Stimulated activated CD4-positive, alpha-beta T cell treated with anti-CD3 and anti-CD28 coated beads, Interleukin-1b, Interleukin-23, amount 100 ng/mL, for 48 hours (primary cell): ENCODE measurements around the gene MAGOH.
A peak's percentile ranks its signal among the peaks of the same experiment; 100 is the strongest.
"Not testable (repeated sequence)": the region's sequence is repeated elsewhere in the genome, so short reads cannot be mapped to it uniquely, and the experiment has no call there.

ENCODE experiments used
- DNase-seq: peaks from one replicate; pipeline ENCODE4 v3.0.0-alpha.2; 2020

Gene MAGOH

DNA sequence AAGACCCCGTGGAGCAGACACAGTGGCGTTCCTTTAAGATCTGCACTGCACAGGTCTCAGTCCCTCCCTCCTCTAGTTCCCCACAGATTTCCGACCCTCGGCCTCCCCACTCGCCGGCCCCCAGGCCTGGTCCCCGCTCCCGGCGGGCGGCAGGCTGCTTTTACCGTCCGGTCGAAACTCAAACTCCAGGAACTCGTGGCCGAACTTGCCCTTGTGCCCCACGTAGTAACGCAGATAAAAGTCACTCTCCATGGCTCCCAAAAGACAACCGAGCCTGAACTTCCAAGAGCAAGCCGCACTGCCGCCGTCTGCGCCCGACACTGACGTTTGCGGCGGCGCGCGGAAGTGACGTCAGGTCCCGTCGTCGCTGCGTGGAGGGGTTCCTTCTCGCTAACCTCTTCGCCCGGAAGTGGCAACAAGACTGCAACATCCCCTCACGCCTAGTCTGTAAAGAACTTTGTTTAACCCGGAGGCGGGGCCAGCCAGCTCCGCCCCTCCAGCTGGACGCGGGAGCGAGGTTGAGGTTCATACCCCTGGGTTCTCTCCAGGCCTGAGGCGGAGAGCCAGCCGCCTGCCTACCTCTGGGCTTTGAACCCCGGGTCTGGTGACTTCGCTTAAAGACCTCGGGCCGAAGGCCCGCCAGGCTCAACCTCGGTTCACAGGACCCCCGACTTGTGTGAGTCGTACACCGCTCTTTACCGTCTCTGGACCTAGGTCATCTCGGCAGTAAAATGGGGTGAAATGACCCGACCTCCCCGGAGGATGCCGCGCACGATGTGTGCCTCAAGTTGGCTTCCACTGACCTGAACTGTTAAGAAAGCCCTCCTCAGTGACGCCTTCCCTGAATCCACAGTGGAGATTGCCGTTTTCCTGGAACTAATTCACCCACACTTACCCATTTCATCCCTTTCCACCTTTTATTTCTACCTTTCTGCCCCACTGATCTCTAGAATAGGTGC is at the start of gene MAGOH:
Gene MAGOH, minus strand, starts transcription at position 322 of the 959 bp plus-strand sequence. Its CDS starts 70 bp downstream, at position 252.
- DNase-seq = peak; percentile 95

DNA sequence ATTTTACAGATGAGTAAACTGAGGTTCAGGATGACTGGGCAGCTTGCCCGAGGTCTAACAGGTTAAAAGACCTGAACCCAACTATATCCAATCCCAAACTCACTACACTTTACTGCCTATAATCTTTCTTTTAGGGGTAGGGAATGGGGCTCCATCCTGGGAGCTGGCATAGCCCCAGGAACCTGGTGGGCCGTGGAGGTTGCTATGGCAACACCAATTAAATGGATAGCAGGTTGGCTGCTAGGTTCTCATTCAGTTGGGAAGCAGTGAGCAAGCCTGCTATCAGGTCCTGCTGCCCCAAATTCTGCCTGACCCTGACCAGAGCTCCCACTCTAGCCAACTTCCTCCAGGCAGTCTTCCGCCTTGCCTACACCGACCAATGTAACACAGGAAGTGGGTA is 48.6 kb upstream of the MAGOH start:
- DNase-seq = no peak

DNA sequence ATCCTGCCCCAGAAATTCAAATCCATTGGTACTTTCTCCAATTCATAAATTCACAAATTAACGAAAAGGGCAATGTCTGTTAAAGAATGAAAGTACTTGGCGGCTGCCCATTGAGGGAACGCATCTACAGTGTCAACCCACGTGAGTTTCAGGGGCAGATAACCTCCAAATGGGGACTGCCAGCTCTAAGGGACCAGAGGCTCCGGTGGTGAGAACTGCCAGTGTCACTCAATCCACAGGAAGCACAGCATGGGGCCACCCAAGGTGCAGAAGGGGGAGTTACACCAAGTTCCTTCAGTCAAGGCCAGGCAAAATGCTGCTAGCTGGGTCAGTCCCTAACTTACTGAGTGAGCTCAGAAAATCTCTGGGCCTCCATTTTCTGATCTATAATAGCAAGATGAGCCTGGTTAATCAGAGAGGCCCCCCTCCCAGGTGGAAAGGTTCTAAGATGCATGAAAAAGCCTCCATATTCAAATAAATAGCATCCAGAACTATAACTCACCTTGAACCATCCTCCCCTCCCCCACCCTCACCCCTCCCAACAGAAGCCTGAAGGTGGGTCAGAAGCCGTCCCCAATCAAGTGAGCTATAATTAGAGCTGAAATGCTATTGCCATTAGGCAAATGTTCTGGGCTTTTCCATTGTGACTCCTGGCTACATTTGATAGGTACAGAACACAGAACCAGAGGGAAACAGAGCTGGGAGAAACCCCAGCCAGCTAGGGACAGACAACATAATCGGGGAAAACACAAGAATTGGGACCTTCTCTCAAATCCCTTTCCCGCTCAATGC is 47.8 kb upstream of the MAGOH start:
- no peak for DNase-seq

DNA sequence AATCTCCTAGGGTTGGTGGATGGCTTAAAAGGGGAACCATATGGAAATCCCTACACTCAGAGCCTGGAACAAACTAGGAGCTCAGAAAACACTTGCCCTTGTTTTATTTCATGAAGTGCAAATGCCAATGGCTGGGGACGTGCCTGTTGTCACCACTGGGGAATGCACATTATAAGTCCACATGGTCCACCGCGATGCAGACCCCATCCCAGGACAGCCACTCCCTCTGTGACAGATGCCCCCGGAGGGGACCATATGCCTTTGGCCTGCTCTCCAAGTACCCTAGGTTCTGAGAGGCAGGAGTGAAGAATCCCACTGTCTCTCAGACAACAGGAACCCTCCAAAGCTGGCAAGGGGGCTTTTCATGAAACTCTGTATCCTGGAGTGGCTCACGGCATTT is 47.2 kb upstream of the MAGOH start:
- no peak for DNase-seq

DNA sequence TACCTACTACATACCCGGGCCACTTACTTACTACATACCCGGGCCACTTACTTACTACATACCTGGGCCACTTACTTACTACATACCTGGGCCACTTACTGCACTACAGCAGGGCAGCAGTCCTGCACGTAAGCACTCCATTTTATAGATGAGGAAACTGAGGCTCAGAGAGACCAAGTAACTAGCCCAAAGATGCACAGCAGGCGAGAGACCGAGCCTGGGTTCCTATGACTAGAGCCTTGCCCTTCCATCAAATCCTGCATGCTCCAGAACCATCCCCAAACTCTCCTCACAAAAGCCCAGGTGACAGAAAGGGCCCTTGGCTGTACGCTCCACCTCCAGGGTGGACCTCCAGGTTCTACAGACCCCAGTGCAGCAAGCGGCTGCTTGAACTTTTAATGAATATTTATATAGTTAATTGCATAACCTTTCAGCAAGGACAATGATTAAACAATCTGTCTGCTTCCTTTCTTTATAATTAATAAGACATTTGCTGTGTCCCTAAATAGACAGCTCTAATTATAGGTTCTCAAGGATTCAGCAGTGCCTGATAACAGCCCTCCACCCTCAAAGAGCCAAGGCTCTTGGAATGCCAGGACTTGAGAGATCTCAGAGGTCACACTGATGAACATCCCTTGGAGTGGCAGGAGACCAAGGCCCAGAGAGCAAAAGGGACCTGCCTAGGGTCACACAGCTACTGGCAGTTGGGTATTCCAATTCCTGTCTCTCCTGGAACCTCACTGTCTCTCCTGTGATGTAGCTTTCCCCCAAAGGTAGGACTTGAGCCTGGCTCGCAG is 46.1 kb upstream of the MAGOH start:
- DNase-seq = no peak

DNA sequence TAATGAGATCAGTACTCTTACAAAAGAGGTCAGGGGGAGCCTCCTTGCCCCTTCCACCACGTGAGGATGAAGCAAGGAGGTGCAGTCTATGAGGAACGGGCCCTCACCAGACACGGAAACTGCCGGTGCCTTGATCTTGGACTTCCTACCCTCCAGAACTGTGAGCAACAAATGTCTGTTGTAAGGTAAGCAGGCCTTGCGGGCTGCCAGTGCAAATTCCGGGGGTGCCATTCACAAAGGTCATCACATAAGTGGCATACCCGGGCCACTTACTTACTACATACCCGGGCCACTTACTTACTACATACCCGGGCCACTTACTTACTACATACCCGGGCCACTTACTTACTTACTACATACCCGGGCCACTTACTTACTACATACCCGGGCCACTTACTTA is 44.8 kb upstream of the MAGOH start:
- DNase-seq = not testable (repeated sequence)

DNA sequence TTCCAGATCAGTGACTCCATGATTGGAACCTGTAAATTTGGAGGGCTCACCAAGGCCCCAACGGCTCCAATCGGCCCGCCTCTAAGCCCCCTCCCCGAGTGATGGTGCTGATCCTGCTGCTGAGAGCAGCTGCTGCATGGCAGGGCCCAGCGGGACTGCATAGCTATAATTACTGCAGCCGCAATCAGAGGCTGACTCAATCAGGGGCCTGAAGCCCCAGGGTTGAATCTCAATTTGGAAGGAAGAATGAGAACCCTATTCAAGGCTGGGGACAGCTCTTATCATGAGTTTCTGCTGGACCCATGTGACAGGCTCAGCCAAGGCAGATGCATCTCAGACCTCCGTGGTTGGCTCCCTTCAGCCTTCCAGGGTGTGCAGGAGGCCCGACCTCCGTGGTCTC is 42.8 kb upstream of the MAGOH start:
- DNase-seq = no peak

DNA sequence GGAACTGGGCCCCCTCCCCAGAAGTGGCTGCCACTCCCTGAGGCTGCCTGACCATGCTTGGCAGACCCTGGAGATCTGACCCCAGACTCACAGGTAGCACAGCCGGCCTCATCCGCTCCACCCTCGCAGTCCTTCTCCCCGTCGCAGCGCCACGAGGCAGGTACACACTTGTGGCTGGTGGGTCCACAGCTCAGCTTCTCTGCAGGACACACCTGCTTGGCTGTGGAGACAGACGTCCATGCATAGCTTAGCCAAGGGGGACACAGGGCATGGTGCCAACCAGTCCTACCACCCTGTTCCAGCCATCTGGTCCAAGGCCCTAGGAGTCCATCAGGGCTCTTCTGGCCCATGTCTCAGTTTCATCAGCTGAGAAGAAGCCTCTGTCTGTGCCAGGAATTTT is 42.2 kb upstream of the MAGOH start:
- DNase-seq = no peak

DNA sequence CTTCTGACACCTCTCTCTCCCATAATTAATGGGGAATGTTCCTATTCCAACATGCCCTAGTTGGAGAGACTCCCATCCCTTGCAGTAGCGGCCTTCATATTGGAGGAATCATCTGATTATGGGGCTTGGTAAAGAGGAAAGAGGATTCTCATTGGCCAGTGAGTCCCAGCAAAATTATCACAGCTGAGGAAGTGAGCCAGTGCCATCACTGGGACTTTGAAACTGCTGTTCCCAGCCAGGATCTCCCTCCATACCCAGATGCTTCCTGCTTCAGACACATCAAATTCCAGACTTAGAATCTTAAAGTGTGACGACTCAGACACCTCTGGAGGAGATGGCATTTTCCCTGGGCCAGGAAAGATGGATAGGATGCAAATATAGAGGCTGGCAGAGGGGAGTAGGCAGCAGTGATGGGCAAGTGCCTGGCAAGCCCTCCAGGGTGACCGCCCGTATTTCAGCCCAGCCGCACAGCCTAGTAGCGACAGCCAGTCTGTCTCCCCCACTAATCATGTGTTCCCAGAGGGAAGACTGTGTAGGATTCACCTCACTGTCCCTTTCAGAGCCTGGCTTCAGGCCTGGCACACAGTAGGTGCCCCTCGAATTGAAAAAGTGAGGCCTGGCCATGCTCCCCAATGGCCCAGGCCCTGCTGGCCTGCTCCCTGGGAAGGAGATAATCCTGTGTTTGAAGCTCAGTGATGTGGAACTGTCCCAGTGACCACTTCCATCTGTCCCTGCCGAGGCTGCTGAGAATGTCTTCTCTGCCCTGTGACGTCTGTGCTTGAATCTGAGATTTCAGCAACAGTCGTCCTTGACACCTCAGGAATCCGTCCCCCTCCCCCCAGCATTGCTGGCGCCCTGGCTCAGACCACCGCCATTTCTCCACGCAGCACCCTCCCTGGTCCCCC is 41.2 kb upstream of the MAGOH start:
- DNase-seq = no peak

DNA sequence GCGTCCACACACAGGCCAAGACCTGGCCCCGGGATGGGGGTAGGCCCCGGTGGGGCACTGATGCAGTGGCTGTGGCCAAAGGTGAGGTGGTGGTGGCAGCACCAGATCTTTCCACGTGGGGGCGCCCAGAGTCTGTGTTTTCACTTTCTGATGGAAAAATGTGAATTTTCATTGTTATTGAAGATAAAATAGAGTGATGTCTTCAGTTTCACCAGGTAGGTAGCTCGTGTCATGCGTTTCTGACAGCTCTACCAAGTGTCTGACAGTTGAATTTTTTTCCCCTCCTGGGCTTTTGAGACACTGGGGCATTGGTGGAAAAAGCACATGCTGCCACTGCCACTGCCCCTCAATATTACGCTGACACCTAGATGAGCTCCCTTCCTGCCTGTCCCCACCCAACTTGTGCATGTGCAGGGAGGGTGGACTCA is 40.0 kb upstream of the MAGOH start:
- DNase-seq = peak; percentile 58

DNA sequence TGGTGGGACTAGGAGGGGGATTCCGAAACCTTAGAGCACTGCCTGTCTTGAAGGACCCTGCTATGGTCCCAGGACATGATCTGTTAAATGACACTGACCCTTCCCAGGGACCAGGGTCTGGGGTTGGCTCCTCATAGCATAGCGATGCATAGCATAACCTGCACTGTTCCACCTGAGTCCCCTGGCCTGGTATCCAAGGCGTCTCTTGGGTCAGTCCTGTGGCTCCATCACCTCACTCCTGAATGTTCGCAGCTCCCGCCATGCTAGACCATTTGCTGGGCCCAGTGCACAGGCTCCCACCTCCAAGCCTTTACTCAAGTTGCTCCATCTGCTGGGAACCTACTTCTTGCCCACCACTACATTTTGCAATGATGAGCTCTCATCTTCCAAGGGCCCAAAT is 39.0 kb upstream of the MAGOH start:
- DNase-seq = no peak

DNA sequence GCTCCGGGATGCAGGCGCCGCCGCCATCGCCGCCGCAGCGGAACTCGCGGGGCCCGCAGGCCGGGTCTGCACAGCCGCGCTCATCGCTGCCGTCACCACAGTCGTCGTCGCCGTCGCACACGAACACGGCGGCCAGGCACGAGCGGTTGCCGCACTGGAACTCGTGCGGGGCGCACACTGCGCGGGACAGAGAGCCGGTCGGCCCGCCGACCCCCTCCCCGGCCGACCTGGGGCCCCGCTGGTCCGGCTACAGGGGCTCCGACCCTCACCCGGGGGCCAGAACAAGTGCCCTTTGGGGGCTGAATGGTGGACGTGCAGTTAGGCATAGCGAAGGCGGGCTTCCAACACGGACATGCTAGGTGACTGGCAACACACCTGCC is 38.6 kb upstream of the MAGOH start:
- no peak for DNase-seq

DNA sequence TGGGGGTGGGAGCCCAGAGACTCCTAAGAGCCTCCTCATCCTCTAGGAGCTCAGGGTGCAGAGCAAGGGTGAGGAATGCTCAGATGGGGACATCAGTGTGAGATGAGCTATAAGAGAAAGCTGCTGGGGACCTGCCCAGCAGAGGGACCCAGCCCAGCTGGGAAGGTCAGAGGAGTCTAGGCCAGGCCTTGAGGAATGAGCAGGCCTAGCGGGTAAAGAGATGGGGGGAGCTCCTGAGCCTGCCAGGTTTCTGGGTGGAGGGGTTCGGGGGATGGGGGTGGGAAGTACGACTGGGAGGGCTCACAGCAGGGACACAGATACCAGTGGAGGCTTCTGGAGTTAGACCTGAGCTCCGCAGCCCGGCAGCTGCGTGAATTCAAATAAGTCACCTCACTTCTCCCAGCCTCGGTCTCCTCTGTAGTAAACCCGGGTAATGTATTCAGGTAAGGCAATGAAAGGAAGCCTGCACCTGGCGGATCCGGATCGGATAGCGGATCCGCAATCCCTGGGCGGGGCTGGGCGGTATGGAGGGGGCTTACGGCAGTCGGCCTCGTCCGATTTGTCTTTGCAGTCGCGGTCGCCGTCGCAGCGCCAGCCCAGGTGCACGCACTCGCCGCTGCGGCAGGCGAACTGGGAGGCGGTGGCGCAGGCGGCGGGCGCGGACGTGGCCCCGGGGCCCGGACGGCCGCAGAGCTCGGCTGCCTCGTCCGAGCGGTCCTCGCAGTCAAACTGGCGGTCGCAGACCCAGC is 38.0 kb upstream of the MAGOH start:
- no peak for DNase-seq

DNA sequence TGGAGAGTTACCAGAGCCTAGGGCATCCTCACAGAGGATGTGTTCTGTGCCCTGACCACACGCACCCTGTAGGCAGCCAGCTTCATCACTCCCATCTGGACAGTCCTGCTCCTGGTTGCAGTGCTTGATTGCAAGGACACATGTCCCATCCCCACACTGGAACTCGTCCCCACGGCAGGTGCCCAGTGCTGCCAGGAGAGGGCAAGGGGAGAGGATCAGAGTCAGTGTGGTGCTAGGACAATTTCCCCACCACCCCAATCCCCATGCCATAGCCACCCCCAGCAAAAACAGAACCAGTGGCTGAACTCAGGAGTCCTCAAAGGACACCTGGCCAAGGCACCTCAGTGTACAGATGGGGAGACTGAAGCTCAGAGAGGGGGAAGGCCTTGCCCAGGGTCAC is 37.2 kb upstream of the MAGOH start:
- no peak for DNase-seq

DNA sequence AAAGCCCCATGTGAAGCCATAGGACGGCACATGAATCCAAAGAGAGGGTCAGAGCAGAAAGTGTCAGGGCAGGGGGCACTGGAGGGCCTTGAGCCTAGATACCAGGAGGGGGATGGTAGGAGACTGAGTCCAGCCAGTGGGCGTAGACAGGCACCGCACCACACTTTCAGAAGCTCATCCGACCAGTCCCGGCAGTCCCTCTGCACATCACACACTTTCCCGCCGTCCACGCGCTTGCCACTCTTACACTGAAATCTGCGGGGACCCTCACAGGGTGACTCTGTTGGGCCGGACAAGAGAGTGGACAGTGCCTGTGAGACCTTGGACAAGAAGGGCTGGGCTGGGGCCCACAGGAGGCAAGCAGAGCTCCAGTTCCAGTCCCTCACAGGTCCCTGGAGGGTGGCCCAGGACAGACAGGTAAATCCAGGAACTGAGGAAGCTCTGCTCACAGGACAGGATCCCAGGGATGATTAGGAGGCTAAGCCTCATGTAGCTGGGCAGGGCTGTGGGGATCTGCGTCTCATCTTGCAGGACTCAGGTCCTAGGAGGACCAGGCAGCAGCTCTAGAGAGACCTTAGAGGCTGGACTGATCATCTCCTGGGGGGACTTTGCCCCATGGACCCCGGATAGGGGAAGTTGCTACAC is 36.3 kb upstream of the MAGOH start:
- DNase-seq = no peak

DNA sequence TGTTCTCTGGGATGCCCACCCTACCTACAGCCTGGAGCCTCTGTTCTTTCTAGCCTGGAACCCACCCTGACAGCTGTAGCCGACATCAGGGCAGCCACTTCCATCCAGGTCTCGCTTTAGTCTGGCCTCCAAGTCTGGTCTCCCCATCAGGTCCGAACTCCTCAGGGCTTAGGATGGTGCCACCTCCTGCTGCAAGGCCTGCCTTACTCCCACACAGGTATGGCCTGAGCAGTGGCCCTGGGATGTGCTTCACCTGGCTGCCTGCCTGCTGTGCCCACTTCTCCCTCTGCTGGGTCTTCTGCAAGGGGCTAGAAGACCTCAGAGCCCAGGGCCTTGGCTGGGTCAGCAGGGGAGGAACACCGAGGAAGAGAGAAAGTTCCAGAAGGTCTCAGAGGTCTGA is 35.7 kb upstream of the MAGOH start:
- no peak for DNase-seq

DNA sequence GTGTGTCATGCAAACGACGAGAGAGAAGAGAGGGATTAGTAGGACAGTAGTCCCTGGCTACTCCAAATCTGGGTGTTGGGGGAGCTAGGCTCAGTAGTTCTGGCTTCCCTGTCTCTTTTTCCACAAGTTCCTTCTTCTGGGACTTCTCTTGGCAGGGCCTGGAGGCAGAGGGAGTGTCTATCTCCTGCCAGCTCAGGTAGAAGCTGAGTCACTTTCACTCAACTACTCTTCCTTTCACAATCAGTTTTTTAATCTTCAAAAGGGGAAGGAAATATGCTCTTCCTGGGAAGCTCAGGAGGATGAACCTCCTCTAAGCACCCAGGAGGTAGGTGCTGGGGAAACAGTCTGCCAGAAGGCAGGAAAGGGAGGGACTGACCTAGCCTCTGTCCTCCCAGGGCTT is 35.2 kb upstream of the MAGOH start:
- DNase-seq = no peak

DNA sequence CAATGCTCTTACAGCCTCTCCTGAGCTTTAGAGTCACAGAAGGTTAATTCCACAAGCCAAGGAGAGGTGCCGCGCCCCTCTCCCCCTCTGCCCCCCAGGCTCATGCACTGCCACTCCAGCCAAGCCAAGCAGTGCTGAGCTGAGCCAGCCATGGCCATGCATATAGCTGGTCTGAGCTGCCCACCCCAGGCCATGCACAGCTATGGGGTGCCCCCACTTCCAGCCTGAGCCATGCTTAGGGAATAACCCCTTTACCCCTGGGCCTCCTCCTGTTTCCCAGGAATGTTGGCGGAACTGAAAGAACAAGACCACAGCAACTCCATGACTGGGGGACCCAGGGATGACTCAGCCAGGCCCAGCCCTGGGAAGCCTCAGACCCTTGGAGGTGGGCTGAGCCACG is 34.0 kb upstream of the MAGOH start:
- no peak for DNase-seq

DNA sequence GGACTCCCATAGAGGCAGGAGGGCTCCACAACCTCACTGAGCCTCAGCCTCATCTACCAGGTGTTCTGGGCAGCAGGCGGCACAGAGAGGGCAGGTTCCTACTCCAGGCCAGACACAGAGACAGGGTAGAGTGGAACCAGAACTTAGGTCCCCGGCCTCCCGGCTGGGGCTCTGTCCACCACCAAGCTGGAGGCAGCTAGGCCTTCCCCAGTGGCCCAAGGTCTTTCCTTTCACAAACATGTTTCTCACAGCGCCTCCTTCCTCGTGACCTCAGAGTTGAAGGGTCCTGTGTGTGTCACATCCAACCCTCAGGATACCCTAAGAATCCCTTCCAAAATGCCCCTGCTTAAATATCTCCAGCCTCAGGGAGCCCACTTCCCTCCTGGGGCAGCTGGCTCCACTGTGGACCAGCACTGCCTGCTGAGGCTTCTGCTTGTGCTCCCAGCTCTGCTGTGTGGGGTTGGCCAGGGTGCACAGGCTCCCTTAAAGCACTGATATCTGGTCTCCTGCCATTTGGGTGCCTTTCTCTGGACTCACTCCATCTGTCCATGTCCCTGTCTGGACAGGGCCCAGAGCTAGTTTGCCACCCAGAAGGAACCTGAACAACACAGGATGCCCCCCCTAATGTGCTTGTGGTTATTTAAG is 33.2 kb upstream of the MAGOH start:
- DNase-seq = no peak

DNA sequence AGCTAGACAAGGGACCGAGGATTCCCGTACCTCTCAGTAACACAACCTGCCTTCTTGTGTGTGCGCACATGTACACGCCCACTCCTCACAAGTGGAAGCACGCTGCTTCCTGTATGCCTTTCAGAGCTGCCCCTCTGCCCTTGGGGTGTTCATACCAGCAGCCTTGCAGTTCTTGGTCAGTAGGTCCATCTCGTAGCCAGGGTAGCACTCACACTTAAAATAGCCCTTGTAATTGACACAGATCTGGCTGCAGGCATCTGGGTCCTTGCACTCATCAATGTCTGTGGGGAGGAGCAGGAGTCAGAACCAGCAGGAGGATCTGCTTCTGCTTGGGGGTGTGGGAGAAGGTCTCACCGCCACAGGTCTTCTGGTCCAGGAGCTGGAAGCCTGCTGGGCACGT is 32.6 kb upstream of the MAGOH start:
- no peak for DNase-seq
